ENCODE measurements around the gene ENOPH1.
A peak's percentile ranks its signal among the peaks of the same experiment; 100 is the strongest.
"Not testable (repeated sequence)": the region's sequence is repeated elsewhere in the genome, so short reads cannot be mapped to it uniquely, and the experiment has no call there.

Gene ENOPH1

GRCh38 chr4:82430193-82430963 lies at the start of gene ENOPH1, which contains the start of gene HNRNPDL:
Gene ENOPH1, plus strand, starts transcription at chr4:82430590. Its CDS starts 240 bp downstream, at chr4:82430830.
Gene HNRNPDL, minus strand, starts transcription at chr4:82430462. Its CDS starts 772 bp downstream, at chr4:82429690.
- TF ChIP-seq HDGF (IDR thresholded peaks at IDR 0.05; ENCODE audit: borderline replicate concordance) (no peak), PKNOX1 (IDR thresholded peaks at IDR 0.05) (peak; percentile 88), L3MBTL2 (conservative IDR thresholded peaks at IDR 0.05) (peak; percentile 94), FOXM1 (IDR thresholded peaks at IDR 0.05; ENCODE audit: borderline replicate concordance) (0 out of 2 replicates have a peak, but pooled peaks have one; percentile 3)
- ChIA-PET CTCF (interaction anchor here (0.6 kb wide), 1 partner anchor 278 kb away, joined by 3 read pairs; no protein-coding TSS in a partner anchor), POLR2A (interaction anchor here (1.7 to 2.6 kb wide), 4 partner anchors 49 to 61 kb away, joined by 5 to 29 read pairs (median 12); partner anchors contain the start of gene HNRNPD)
- DNase-seq (ENCODE audit: extremely low spot score) = peak; percentile 86

GRCh38 chr4:82380831-82381230 lies 49.6 kb upstream of the ENOPH1 start:
- CTCF ChIA-PET = no interaction called here
- POLR2A ChIA-PET = interaction anchor here (1.9 kb wide), 1 partner anchor 49 kb away, joined by 11 read pairs; the partner anchor contains the start of gene HNRNPDL

GRCh38 chr4:82381235-82381634 lies 49.2 kb upstream of the ENOPH1 start:
- TF ChIP-seq BHLHE40 (IDR thresholded peaks at IDR 0.05; ENCODE audit: borderline replicate concordance) (no peak), PKNOX1 (IDR thresholded peaks at IDR 0.05) (no peak), TARDBP (IDR thresholded peaks at IDR 0.05) (no peak), HDGF (IDR thresholded peaks at IDR 0.05; ENCODE audit: borderline replicate concordance) (no peak), ZNF384 (IDR thresholded peaks at IDR 0.05) (no peak), FOXM1 (IDR thresholded peaks at IDR 0.05; ENCODE audit: borderline replicate concordance) (no peak), L3MBTL2 (conservative IDR thresholded peaks at IDR 0.05) (no peak), SP1 (IDR thresholded peaks at IDR 0.05) (no peak), SUZ12 (IDR thresholded peaks at IDR 0.05) (no peak), LEF1 (IDR thresholded peaks at IDR 0.05; ENCODE audit: borderline replicate concordance) (no peak)
- DNase-seq (ENCODE audit: extremely low spot score) = no peak
- ChIA-PET CTCF (no interaction called here), POLR2A (interaction anchor here (1.9 kb wide), 1 partner anchor 48 kb away, joined by 11 read pairs; the partner anchor contains the start of gene HNRNPDL)

More at GRCh38 chr4:82380831-82381230, 49.6 kb upstream of the ENOPH1 start:
- TF ChIP-seq LEF1 (IDR thresholded peaks at IDR 0.05; ENCODE audit: borderline replicate concordance) = no peak
- DNase-seq (ENCODE audit: extremely low spot score) = no peak

GRCh38 chr4:82381661-82382296 lies 48.6 kb upstream of the ENOPH1 start:
- DNase-seq (ENCODE audit: extremely low spot score) = no peak
- POLR2A ChIA-PET = interaction anchor here (1.9 kb wide), 1 partner anchor 48 kb away, joined by 11 read pairs; the partner anchor contains the start of gene HNRNPDL
- no peak for TF ChIP-seq SP1 (IDR thresholded peaks at IDR 0.05)
- no peak for TF ChIP-seq ARNT (IDR thresholded peaks at IDR 0.05)
- no peak for TF ChIP-seq FOXM1 (IDR thresholded peaks at IDR 0.05; ENCODE audit: borderline replicate concordance)
- TF ChIP-seq FOXK2 (IDR thresholded peaks at IDR 0.05) = no peak
- TF ChIP-seq TARDBP (IDR thresholded peaks at IDR 0.05) = no peak
- no peak for TF ChIP-seq CTBP1 (IDR thresholded peaks at IDR 0.05; ENCODE audit: borderline replicate concordance)
- no peak for TF ChIP-seq FOXA1 (IDR thresholded peaks at IDR 0.05)
- TF ChIP-seq LEF1 (IDR thresholded peaks at IDR 0.05; ENCODE audit: borderline replicate concordance) = no peak
- no peak for TF ChIP-seq PKNOX1 (IDR thresholded peaks at IDR 0.05)
- CTCF ChIA-PET = interaction anchor here (0.6 kb wide), 1 partner anchor 1001 kb away, joined by 6 read pairs; no protein-coding TSS in a partner anchor

- TF ChIP-seq NFRKB (IDR thresholded peaks at IDR 0.05) (no peak), BHLHE40 (IDR thresholded peaks at IDR 0.05; ENCODE audit: borderline replicate concordance) (no peak), FOXM1 (IDR thresholded peaks at IDR 0.05; ENCODE audit: borderline replicate concordance) (no peak)
- ChIA-PET CTCF (interaction anchor here (0.6 kb wide), 1 partner anchor 1000 kb away, joined by 6 read pairs; no protein-coding TSS in a partner anchor), POLR2A (interaction anchor here (1.1 to 1.3 kb wide), 2 partner anchors 47 to 518 kb away, joined by 3 read pairs; partner anchors contain the start of gene THAP9)
- no peak for DNase-seq (ENCODE audit: extremely low spot score)
Measured at GRCh38 chr4:82382751-82383150, 47.6 kb upstream of the ENOPH1 start.

- DNase-seq (ENCODE audit: extremely low spot score); CTCF ChIA-PET; POLR2A ChIA-PET: not testable (repeated sequence)
Measured at GRCh38 chr4:82386312-82386711, 44.1 kb upstream of the ENOPH1 start.

- POLR2A ChIA-PET = interaction anchor here (1.8 kb wide), 1 partner anchor 41 kb away, joined by 6 read pairs; no protein-coding TSS in a partner anchor
- no peak for DNase-seq (ENCODE audit: extremely low spot score)
- TF ChIP-seq L3MBTL2 (conservative IDR thresholded peaks at IDR 0.05) = no peak
- TF ChIP-seq ELF4 (IDR thresholded peaks at IDR 0.05) = no peak
- TF ChIP-seq ZNF384 (IDR thresholded peaks at IDR 0.05) = no peak
- no peak for TF ChIP-seq FOXA1 (IDR thresholded peaks at IDR 0.05)
- TF ChIP-seq SP1 (IDR thresholded peaks at IDR 0.05) = no peak
- no peak for TF ChIP-seq PKNOX1 (IDR thresholded peaks at IDR 0.05)
- CTCF ChIA-PET = interaction anchor here (0.6 kb wide), 1 partner anchor 58 kb away, joined by 4 read pairs; no protein-coding TSS in a partner anchor
Measured at GRCh38 chr4:82388405-82388804, 42.0 kb upstream of the ENOPH1 start.

GRCh38 chr4:82390061-82390460 lies 40.3 kb upstream of the ENOPH1 start:
- CTCF ChIA-PET; DNase-seq (ENCODE audit: extremely low spot score): not testable (repeated sequence)
- POLR2A ChIA-PET = interaction anchor here (0.8 kb wide), 1 partner anchor 39 kb away, joined by 4 read pairs; no protein-coding TSS in a partner anchor

All from HEK293T (cell line).